Loucy (cell line): ENCODE measurements around the gene AAK1.

Source experiments
- CTCF ChIP-seq: fragments of 200-600 bp; sonication (generic); conservative IDR thresholded peaks from 2 replicates; pipeline ENCODE4 v1.5.1; 2014; ENCODE audit warnings: mild to moderate bottlenecking, antibody characterized with exemption, low read length
- EZH2phosphoT487 ChIP-seq: fragments of 200-600 bp; IDR thresholded peaks from 2 replicates; pipeline ENCODE4 v1.6.1; 2018; ENCODE audit warnings: antibody characterized with exemption, mild to moderate bottlenecking, moderate library complexity, borderline replicate concordance

GRCh38 chr2:69618362-69618761 lies 25.2 kb downstream of the AAK1 start:
- no peak for TF ChIP-seq CTCF
- no peak for TF ChIP-seq EZH2phosphoT487
